ENCODE measurements around the gene SOX12. TPM values are rescaled to one million over a fixed set of nuclear protein-coding genes. Genes with fewer than 3 reads are reported as not detected.

The SOX12 gene
- total and polyA plus RNA-seq, 4 donors = 0.67 to 4.2 (median 1.7) TPM

- Histone ChIP-seq H3K4me3 (ENCODE audit: low read depth in 1 of 3, low read length in 3 of 3) (peak overlapping the region; percentile 78 to 84 (median 79)), H3K36me3 (ENCODE audit: control insufficient read depth in 4 of 4, insufficient read depth in 3 of 4, low read depth in 1 of 4, low read length in 3 of 4) (no peaks in the 10 kb centered on the region), H3K27ac (ENCODE audit: low read depth in 1 of 2, low read length in 2 of 2) (peak overlapping the region; percentile 42 to 55), H3K4me1 (ENCODE audit: control insufficient read depth in 4 of 4, insufficient read depth in 4 of 4, low read length in 3 of 4) (peaks cover 0 to 19% (median 12%) of the 10 kb centered on the region in 4 donors), H3K9ac (ENCODE audit: low read depth in 1 of 2, low read length in 2 of 2) (peak overlapping the region; percentile 30 to 81), H3K9me3 (ENCODE audit: control insufficient read depth in 4 of 4, low read length in 3 of 4) (no peaks in the 10 kb centered on the region), H3K27me3 (ENCODE audit: control insufficient read depth in 4 of 4, insufficient read depth in 4 of 4, low read length in 3 of 4) (no peaks in the 10 kb centered on the region)
- no peak for TF ChIP-seq HNF4G (IDR thresholded peaks at IDR 0.05)
- no peak for TF ChIP-seq YY1 (IDR thresholded peaks at IDR 0.05)
- TF ChIP-seq RAD21 (IDR thresholded peaks at IDR 0.05) = no peak
- TF ChIP-seq RXRA (IDR thresholded peaks at IDR 0.05) = no peak
- TF ChIP-seq, protein P1, sequence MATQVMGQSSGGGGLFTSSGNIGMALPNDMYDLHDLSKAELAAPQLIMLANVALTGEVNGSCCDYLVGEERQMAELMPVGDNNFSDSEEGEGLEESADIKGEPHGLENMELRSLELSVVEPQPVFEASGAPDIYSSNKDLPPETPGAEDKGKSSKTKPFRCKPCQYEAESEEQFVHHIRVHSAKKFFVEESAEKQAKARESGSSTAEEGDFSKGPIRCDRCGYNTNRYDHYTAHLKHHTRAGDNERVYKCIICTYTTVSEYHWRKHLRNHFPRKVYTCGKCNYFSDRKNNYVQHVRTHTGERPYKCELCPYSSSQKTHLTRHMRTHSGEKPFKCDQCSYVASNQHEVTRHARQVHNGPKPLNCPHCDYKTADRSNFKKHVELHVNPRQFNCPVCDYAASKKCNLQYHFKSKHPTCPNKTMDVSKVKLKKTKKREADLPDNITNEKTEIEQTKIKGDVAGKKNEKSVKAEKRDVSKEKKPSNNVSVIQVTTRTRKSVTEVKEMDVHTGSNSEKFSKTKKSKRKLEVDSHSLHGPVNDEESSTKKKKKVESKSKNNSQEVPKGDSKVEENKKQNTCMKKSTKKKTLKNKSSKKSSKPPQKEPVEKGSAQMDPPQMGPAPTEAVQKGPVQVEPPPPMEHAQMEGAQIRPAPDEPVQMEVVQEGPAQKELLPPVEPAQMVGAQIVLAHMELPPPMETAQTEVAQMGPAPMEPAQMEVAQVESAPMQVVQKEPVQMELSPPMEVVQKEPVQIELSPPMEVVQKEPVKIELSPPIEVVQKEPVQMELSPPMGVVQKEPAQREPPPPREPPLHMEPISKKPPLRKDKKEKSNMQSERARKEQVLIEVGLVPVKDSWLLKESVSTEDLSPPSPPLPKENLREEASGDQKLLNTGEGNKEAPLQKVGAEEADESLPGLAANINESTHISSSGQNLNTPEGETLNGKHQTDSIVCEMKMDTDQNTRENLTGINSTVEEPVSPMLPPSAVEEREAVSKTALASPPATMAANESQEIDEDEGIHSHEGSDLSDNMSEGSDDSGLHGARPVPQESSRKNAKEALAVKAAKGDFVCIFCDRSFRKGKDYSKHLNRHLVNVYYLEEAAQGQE (IDR thresholded peaks at IDR 0.05) = no peak
- TF ChIP-seq EGR1 (IDR thresholded peaks at IDR 0.05; ENCODE audit: low read depth in 2 of 2) = no peak
- TF ChIP-seq SP1 (IDR thresholded peaks at IDR 0.05) = no peak
- TF ChIP-seq GABPA (IDR thresholded peaks at IDR 0.05 in 1 of 2, conservative IDR thresholded peaks at IDR 0.05 in 1 of 2) = no peak
- TF ChIP-seq, protein P2, sequence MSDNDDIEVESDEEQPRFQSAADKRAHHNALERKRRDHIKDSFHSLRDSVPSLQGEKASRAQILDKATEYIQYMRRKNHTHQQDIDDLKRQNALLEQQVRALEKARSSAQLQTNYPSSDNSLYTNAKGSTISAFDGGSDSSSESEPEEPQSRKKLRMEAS (IDR thresholded peaks at IDR 0.05) = no peak
- TF ChIP-seq ATF3 (IDR thresholded peaks at IDR 0.05) = no peak
- no peak for TF ChIP-seq ZBTB33 (IDR thresholded peaks at IDR 0.05)
- no peak for TF ChIP-seq CTCF (IDR thresholded peaks at IDR 0.05; ENCODE audit: low read depth, low read length, missing input control)
- no peak for TF ChIP-seq TAF1 (conservative IDR thresholded peaks at IDR 0.05)
- no peak for TF ChIP-seq HNF4A (conservative IDR thresholded peaks at IDR 0.05)
- TF ChIP-seq NR2F2 (IDR thresholded peaks at IDR 0.05) = no peak
- no peak for DNase-seq (ENCODE audit: low spot score)
- 58% methylated on average over 2 of the region's 2 CpGs for WGBS
Observed at GRCh38 chr20:289693-290083, 35.7 kb upstream of the SOX12 start.

All from liver (tissue), 9 donors.